ENCODE measurements around the gene FAM114A2.

- TF ChIP-seq CTCF (IDR thresholded peaks at IDR 0.05) = no peak
- no peak for TF ChIP-seq POLR2A (IDR thresholded peaks at IDR 0.05)
Observed at GRCh38 chr5:153968761-153969562, 69.7 kb downstream of the FAM114A2 start.
